H9 (cell line): ENCODE measurements around the gene HIRIP3. TPM values are rescaled to one million over a fixed set of nuclear protein-coding genes. Genes with fewer than 3 reads are reported as not detected.

Experiments
- DNase-seq: peaks from one replicate; pipeline ENCODE4 v3.0.0-alpha.2; 2017
- H2AFZ ChIP-seq: one replicate; pipeline ENCODE4 v1.6.1; 2013; ENCODE audit warnings: mild to moderate bottlenecking, low read length, control low read depth, moderate library complexity
- H2AK5ac ChIP-seq: 2 replicates; pipeline ENCODE4 v1.6.1; 2013; ENCODE audit warnings: low read length, control low read depth, mixed read lengths; ENCODE audit not compliant: insufficient read length
- H2BK120ac ChIP-seq: one replicate; pipeline ENCODE4 v1.6.1; 2013; ENCODE audit warnings: low read depth, mild to moderate bottlenecking, low read length, control low read depth, inconsistent platforms; ENCODE audit not compliant: poor library complexity, severe bottlenecking
- H2BK12ac ChIP-seq: 2 replicates; pipeline ENCODE4 v1.6.1; 2013; ENCODE audit warnings: low read length, control low read depth, mixed read lengths, low read depth; ENCODE audit not compliant: insufficient read length
- H2BK15ac ChIP-seq: 2 replicates; pipeline ENCODE4 v1.6.1; 2013; ENCODE audit warnings: low read depth, low read length, control low read depth
- H2BK20ac ChIP-seq: one replicate; pipeline ENCODE4 v1.6.1; 2013; ENCODE audit warnings: low read depth, mild to moderate bottlenecking, low read length, control low read depth, inconsistent platforms; ENCODE audit not compliant: poor library complexity, severe bottlenecking
- H2BK5ac ChIP-seq: 2 replicates; pipeline ENCODE4 v1.6.1; 2013; ENCODE audit warnings: low read length, control low read depth, mixed read lengths; ENCODE audit not compliant: insufficient read length
- H3K14ac ChIP-seq: 2 replicates; pipeline ENCODE4 v1.6.1; 2013; ENCODE audit warnings: low read length, control low read depth; ENCODE audit not compliant: insufficient read depth
- H3K18ac ChIP-seq: 2 replicates; pipeline ENCODE4 v1.6.1; 2013; ENCODE audit warnings: low read depth, mild to moderate bottlenecking, mixed read lengths, low read length, control low read depth; ENCODE audit not compliant: insufficient read length
- H3K23ac ChIP-seq: 2 replicates; pipeline ENCODE4 v1.6.1; 2013; ENCODE audit warnings: low read length, control low read depth, mixed read lengths, low read depth; ENCODE audit not compliant: insufficient read length
- H3K23me2 ChIP-seq: 2 replicates; pipeline ENCODE4 v1.6.1; 2013; ENCODE audit warnings: low read depth, mild to moderate bottlenecking, mixed read lengths, low read length, control low read depth; ENCODE audit not compliant: insufficient read length, poor library complexity, severe bottlenecking
- H3K27ac ChIP-seq: 2 replicates; pipeline ENCODE4 v1.5.1; 2013; ENCODE audit warnings: low read length, control low read depth, mixed read lengths, low read depth; ENCODE audit not compliant: insufficient read length
- H3K27me3 ChIP-seq: 2 replicates; pipeline ENCODE4 v1.6.1; 2013; ENCODE audit warnings: low read length, control low read depth, inconsistent platforms; ENCODE audit not compliant: insufficient read depth
- H3K4ac ChIP-seq: 2 replicates; pipeline ENCODE4 v1.6.1; 2013; ENCODE audit warnings: low read depth, mild to moderate bottlenecking, control low read depth, inconsistent platforms, low read length, moderate library complexity
- H3K4me1 ChIP-seq: 2 replicates; pipeline ENCODE4 v1.6.1; 2013; ENCODE audit warnings: low read length, control low read depth, inconsistent platforms; ENCODE audit not compliant: insufficient read depth
- H3K4me2 ChIP-seq: 2 replicates; pipeline ENCODE4 v1.6.1; 2013; ENCODE audit warnings: low read length, control low read depth, mixed read lengths; ENCODE audit not compliant: insufficient read length, insufficient read depth
- H3K56ac ChIP-seq: 2 replicates; pipeline ENCODE4 v1.6.1; 2013; ENCODE audit warnings: low read depth, mild to moderate bottlenecking, mixed read lengths, low read length, control low read depth; ENCODE audit not compliant: insufficient read length
- H3K79me1 ChIP-seq: 2 replicates; pipeline ENCODE4 v1.6.1; 2013; ENCODE audit warnings: low read depth, mild to moderate bottlenecking, moderate library complexity, low read length, control low read depth, inconsistent platforms; ENCODE audit not compliant: insufficient read depth, poor library complexity, severe bottlenecking
- H3K79me2 ChIP-seq: 2 replicates; pipeline ENCODE4 v1.6.1; 2013; ENCODE audit warnings: low read length, control low read depth, inconsistent platforms; ENCODE audit not compliant: insufficient read depth
- H3K9ac ChIP-seq: 2 replicates; pipeline ENCODE4 v1.6.1; 2013; ENCODE audit warnings: low read length, control low read depth, mixed read lengths; ENCODE audit not compliant: insufficient read length; ENCODE audit errors: extremely low read depth
- H3K9me3 ChIP-seq: one replicate; pipeline ENCODE4 v1.6.1; 2013; ENCODE audit warnings: low read depth, low read length, inconsistent platforms; ENCODE audit not compliant: control insufficient read depth
- H3T11ph ChIP-seq: one replicate; pipeline ENCODE4 v1.6.1; 2013; ENCODE audit warnings: mild to moderate bottlenecking, low read length, control low read depth, inconsistent platforms
- H4K20me1 ChIP-seq: one replicate; pipeline ENCODE4 v1.6.1; 2013; ENCODE audit not compliant: control insufficient read depth, insufficient read length, insufficient read depth
- H4K5ac ChIP-seq: 2 replicates; pipeline ENCODE4 v1.6.1; 2013; ENCODE audit warnings: low read depth, mild to moderate bottlenecking, mixed read lengths, low read length, control low read depth; ENCODE audit not compliant: insufficient read length
- H4K8ac ChIP-seq: replicated peaks from 2 replicates; pipeline ENCODE4 v1.6.1; 2013; ENCODE audit warnings: low read length, control low read depth, mixed read lengths, low read depth; ENCODE audit not compliant: insufficient read length
- H4K91ac ChIP-seq: 2 replicates; pipeline ENCODE4 v1.6.1; 2013; ENCODE audit warnings: low read depth, mild to moderate bottlenecking, moderate library complexity, mixed read lengths, low read length, control low read depth; ENCODE audit not compliant: insufficient read length
- H3K27ac Mint-ChIP-seq, 3 experiments: 2 replicates in 2 of 3; 3 replicates in 1 of 3; pipeline ENCODE4 v1.8.0; 2020 to 2021; ENCODE audit warnings: mixed read lengths in 3 of 3, mild to moderate bottlenecking in 1 of 3, moderate library complexity in 1 of 3
- H3K27me3 Mint-ChIP-seq: 2 replicates; pipeline ENCODE4 v1.8.0; 2021; ENCODE audit warnings: low read depth, mild to moderate bottlenecking, moderate library complexity, mixed read lengths
- H3K36me3 Mint-ChIP-seq, 3 experiments: 2 replicates in 2 of 3; 3 replicates in 1 of 3; pipeline ENCODE4 v1.8.0; 2020 to 2021; ENCODE audit warnings: low read depth in 3 of 3, mixed read lengths in 3 of 3; ENCODE audit not compliant: insufficient read depth in 1 of 3
- H3K4me1 Mint-ChIP-seq, 2 experiments: 2 replicates each; pipeline ENCODE4 v1.8.0; 2020; ENCODE audit warnings: mixed read lengths in 2 of 2
- H3K4me3 Mint-ChIP-seq, 2 experiments: 2 replicates in 1 of 2; 3 replicates in 1 of 2; pipeline ENCODE4 v1.8.0; 2020 to 2021; ENCODE audit warnings: mild to moderate bottlenecking in 2 of 2, mixed read lengths in 2 of 2, moderate library complexity in 1 of 2
- H3K9me3 Mint-ChIP-seq, 2 experiments: 2 replicates in 1 of 2; 3 replicates in 1 of 2; pipeline ENCODE4 v1.8.0; 2020; ENCODE audit warnings: mild to moderate bottlenecking in 2 of 2, mixed read lengths in 2 of 2, moderate library complexity in 1 of 2
- WGBS: extraction: QIAGEN DNeasy Blood & Tissue Kit; methylation state at CpG from one replicate; pipeline ENCODE4 v1.1.7; 2013; ENCODE audit warnings: missing lambda C conversion rate, low lambda C conversion rate, mixed read lengths; ENCODE audit not compliant: insufficient read length; ENCODE audit errors: extremely low coverage; 5-methylcytosine and 5-hydroxymethylcytosine counted together
- total RNA-seq: library from RNA; stranded (reverse); gene quantifications from 2 replicates; pipeline ENCODE4 v1.2.1, GENCODE V29; 2021
- TF ChIP-seq, protein P1 (sequence below): fragments of 200-600 bp; sonication (generic); conservative IDR thresholded peaks from 3 replicates; pipeline ENCODE4 v1.8.0; 2021; ENCODE audit warnings: antibody characterized with exemption, mild to moderate bottlenecking

Gene HIRIP3
- total RNA-seq, 1 experiment from 2014 or later = 21.6 TPM

DNA sequence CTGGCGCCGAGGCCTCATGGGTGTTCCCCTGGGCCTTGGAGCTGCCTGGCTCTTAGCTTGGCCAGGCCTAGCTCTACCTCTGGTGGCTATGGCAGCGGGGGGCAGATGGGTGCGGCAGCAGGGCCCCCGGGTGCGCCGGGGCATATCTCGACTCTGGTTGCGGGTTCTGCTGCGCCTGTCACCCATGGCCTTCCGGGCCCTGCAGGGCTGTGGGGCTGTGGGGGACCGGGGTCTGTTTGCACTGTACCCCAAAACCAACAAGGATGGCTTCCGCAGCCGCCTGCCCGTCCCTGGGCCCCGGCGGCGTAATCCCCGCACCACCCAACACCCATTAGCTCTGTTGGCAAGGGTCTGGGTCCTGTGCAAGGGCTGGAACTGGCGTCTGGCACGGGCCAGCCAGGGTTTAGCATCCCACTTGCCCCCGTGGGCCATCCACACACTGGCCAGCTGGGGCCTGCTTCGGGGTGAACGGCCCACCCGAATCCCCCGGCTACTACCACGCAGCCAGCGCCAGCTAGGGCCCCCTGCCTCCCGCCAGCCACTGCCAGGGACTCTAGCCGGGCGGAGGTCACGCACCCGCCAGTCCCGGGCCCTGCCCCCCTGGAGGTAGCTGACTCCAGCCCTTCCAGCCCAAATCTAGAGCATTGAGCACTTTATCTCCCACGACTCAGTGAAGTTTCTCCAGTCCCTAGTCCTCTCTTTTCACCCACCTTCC lies 7.9 kb downstream of the HIRIP3 start:
- Histone ChIP-seq H2BK120ac (no peak overlapping the region), H2BK5ac (no peak overlapping the region), H2BK20ac (no peak overlapping the region), H3K9me3 (no peaks in the 10 kb centered on the region), H3K9ac (no peak overlapping the region), H3K4me1 (no peaks in the 10 kb centered on the region), H2AK5ac (no peak overlapping the region), H3K27me3 (no peaks in the 10 kb centered on the region), H4K91ac (no peak overlapping the region), H4K8ac (no peak overlapping the region), H3K23me2 (no peaks in the 10 kb centered on the region), H3K4ac (no peak overlapping the region), H3K79me2 (no peaks in the 10 kb centered on the region), H3K23ac (no peak overlapping the region), H3K79me1 (no peaks in the 10 kb centered on the region), H3T11ph (no peak overlapping the region), H3K18ac (no peak overlapping the region), H3K56ac (no peak overlapping the region), H2BK12ac (no peak overlapping the region), H4K5ac (no peak overlapping the region), H3K4me2 (no peak overlapping the region), H4K20me1 (no peaks in the 10 kb centered on the region), H2BK15ac (no peak overlapping the region), H3K14ac (no peak overlapping the region), H3K27ac (no peak overlapping the region), H2AFZ (no peak overlapping the region)
- DNase-seq = no peak
- Mint-ChIP-seq H3K4me3 (no peak overlapping the region), H3K9me3 (no peaks in the 10 kb centered on the region), H3K36me3 (peaks cover 35 to 76% (median 74%) of the 10 kb centered on the region in 3 experiments), H3K27ac (no peak overlapping the region), H3K27me3 (no peaks in the 10 kb centered on the region; the same call in 1 of the 2 replicates), H3K4me1 (no peaks in the 10 kb centered on the region)
- no CpG with 5 or more reads among the region's 35 CpGs for WGBS
- TF ChIP-seq, protein P1, sequence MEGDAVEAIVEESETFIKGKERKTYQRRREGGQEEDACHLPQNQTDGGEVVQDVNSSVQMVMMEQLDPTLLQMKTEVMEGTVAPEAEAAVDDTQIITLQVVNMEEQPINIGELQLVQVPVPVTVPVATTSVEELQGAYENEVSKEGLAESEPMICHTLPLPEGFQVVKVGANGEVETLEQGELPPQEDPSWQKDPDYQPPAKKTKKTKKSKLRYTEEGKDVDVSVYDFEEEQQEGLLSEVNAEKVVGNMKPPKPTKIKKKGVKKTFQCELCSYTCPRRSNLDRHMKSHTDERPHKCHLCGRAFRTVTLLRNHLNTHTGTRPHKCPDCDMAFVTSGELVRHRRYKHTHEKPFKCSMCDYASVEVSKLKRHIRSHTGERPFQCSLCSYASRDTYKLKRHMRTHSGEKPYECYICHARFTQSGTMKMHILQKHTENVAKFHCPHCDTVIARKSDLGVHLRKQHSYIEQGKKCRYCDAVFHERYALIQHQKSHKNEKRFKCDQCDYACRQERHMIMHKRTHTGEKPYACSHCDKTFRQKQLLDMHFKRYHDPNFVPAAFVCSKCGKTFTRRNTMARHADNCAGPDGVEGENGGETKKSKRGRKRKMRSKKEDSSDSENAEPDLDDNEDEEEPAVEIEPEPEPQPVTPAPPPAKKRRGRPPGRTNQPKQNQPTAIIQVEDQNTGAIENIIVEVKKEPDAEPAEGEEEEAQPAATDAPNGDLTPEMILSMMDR = no peak
